Stimulated activated naive CD4-positive, alpha-beta T cell (primary cell): ENCODE measurements around the gene RNASE2.
"Not testable (repeated sequence)": the region's sequence is repeated elsewhere in the genome, so short reads cannot be mapped to it uniquely, and the experiment has no call there.

Experiments
- DNase-seq, 6 experiments: peaks; one replicate each; lab custom pipeline; 2025; lab: John Stamatoyannopoulos, UW

The RNASE2 gene

DNA sequence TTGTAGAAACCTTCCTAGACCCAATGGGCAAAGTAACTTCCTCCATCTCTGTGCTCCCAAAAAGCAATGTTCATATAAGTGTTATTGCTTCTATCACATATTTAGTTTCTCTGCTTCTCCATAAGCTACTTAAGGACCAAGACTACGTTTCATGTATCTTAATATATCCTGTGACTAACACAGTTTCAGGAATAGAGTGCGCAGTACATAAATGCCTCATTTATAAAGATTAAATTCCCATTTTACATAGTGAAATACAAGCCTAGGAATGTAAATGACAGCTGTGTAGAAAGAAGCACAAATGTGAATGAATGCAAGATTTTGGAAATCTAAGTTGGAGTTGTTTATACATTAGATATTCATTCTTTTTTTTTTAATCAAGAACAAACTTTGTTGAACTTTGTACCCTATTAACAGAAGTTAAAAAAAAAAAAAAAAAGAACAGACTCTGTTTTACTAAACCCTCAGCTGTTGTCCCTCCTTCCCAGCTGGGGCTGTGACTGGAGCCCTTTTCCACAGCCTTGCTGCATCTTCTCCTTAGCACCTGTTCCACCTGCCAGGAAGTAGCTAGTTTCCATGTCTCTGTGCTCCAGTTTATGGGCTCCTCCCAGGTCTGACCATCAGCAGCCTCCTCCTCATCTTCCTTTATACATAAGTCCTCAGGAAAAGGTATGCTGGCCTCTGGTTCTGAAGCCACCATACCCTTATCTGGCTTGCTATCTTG is 27.5 kb downstream of the RNASE2 start:
- no peak for DNase-seq

DNA sequence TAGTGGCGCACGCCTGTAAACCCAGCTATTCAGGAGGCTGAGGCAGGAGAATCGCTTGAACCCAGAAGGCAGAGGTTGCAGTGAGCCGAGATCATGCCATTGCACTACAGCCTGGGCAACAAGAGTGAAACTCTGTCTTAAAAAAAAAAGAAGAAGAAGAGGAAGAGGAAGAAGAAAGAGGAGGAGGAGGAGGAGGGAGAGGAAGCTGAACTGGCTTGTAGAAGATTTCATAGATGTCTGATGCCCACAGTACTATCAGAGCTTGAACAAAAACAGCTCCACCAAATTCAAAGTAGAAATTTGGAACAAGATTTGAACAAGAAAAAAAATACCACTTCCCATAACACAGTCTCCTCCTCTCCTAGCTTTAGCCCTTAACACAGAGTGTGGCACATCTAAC is 30.4 kb downstream of the RNASE2 start:
- not testable (repeated sequence) for DNase-seq

DNA sequence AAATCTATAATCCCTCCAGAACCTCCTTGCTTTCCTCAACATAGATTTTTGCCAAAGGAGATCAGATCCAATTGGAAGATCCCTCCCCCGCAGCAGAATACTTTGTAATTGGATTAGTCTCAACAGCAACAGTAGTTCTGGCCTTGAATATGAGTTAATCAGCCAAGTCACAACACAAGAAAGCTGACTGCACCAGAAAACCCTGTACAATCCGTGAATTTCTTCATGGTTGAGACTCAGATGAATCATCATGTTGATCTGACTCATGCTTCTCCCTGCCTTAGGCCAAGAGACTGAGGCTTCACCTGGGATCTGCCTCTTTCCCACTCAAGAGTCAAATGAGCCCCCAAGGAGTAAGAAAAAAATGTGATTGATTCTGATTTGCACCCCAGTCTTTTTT is 31.5 kb downstream of the RNASE2 start:
- no peak for DNase-seq

DNA sequence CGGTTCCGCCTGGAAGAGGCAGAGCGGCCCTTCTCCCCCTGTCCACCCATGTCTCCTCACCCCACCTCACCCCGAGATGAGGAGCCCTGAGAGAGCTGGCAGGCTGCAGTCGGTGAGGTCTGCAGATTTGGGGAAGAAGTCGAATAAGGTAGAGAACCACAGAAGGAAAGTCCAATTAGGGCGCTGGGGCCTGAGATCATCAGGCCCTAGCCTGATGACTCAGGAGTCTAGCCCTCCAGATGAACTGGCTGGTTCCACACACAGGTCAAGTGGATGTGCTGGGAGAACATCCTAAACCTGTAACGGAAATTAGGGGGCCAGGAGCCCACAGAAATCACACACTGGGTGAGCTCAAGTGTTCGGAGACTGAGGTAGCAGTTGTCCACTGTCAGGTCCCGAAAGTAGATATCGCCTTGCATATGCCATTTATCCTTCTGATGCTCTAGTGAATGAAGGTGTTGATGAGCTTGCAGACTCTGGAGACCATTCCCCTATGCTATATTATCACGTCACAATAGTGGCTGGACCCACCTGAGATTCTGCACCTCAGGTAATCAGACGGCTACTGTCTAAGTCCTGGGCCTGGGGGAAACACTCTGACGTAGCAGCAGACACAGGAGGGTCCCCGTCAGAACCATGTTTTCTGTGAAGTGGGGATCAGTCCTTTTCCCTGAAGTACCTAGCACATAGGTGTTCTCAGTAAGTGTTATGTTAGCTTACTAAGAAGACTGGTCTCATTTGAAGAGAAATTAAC is 33.6 kb downstream of the RNASE2 start:
- no peak for DNase-seq

DNA sequence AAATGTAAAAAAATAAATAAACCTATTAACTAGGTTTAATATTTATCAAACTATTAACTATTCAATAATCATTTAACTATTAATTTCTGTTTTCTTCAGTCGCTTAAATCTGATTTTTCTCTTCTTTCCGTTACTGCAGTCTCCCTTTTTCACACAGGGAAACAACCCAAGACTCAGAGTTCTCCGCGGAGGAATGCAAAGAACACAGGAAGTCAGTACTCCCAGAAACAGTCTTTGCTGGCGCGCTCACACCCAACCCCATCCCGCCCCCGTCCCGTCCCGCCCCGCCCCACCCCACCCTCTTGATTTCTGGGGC is 34.1 kb downstream of the RNASE2 start:
- no peak for DNase-seq

DNA sequence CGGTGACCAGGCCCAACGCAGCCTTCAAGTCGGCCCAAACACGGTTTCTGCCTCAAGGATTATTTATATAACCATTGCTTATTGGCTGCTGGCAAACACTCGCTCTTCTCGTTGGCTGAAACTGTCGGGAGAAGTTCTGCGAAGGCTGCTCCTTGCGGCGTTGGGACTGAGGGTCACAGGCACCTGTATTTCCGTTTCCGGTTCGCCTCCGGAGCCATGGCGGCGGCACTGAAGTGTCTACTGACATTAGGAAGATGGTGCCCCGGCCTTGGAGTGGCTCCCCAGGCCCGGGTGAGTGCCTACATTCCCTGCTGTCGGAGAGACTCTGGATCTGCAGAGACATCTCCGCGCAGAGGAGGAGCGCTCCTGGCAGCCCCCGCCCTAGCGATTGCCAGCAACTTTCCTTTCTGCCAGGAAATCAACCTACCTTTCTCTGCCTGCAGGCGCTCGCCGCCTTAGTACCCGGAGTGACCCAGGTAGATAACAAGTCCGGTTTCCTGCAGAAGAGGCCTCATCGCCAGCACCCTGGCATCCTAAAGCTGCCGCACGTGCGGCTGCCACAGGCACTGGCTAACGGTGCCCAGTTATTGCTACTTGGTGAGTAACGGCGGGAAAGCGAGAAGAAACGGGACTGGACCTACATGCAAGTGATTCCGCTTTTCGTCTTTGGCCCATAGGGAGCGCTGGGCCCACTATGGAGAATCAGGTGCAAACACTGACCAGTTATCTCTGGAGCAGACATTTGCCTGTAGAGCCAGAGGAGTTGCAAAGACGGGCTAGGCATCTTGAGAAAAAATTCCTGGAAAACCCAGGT is 34.7 kb downstream of the RNASE2 start, which contains the start of gene METTL17:
METTL17 (plus strand) TSS at position 194 of the 814 bp plus-strand sequence; CDS start at position 217, 23 bp downstream.
- DNase-seq: peak; percentile 74 to 85 (median 83)

DNA sequence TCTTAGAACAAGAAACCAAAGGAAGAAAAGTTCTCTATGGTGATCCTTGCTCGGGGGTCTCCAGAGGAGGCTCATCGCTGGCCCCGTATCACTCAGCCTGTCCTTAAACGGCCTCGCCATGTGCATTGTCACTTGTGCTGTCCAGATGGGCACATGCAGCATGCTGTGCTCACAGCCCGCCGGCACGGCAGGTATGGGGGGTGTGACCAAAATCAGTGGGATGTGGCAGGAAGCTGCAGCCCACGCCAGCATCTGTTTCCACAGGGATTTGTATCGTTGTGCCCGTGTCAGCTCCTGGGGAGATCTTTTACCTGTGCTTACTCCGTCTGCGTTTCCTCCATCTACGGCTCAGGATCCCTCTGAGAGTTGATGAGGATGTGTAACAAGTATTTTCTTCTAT is 41.2 kb downstream of the RNASE2 start:
- DNase-seq: no peak

DNA sequence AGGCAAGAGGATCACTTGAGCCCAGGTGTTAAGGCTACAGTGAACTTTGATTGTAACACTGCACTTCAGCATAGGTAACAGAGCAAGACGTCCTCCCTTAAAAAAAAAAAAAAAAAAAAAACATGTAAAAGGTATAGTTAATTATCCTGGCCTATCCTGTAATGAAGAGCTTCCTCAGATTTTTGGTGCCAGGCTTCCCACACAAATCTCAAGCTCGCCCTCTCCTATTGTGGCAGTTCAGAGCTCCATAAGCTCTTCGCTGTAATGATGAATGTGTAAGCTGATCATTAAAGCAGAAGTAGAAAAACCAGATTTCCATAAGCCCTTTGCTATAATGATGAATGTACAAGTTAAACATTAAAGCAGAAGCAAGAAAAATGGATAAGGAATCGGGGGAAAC is 41.8 kb downstream of the RNASE2 start:
- no peak for DNase-seq

DNA sequence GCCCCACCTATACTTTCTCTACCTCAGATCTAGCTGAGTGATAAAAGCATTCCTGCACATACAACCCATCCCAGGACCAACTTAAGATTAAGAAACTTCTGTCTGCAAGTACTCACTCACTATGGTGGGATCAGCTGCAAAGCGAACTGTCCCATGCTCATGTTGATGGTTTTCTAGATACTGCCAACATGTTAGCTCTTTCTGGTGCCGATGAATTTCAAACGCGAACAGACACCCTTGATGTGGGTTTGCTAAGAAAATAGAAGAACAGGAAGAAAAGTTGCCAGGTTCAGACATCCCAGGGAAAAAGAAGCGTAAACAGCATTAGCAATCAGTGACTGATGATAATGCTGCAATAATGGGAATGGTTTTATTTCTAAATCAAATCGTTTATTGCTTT is 42.3 kb downstream of the RNASE2 start:
- no peak for DNase-seq

DNA sequence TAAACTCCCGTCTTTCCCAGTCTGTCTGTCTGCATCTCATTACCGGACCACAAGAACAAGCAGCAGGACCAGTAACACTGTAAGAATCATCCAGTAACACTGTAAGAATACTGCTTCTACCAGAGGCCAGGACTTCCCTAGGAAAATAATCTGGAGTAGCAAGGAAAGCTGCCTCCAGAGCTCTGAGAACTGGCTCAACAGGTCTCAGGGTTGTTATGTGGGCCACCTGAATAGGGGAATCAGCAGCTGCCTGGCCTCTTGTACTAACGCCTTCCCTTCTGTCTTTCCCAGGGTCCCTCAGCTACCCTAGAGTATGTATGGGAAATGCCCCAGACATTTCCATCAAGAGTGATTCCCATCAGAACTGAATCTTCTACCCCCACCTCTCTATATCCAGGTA is 42.9 kb downstream of the RNASE2 start:
- no peak for DNase-seq

DNA sequence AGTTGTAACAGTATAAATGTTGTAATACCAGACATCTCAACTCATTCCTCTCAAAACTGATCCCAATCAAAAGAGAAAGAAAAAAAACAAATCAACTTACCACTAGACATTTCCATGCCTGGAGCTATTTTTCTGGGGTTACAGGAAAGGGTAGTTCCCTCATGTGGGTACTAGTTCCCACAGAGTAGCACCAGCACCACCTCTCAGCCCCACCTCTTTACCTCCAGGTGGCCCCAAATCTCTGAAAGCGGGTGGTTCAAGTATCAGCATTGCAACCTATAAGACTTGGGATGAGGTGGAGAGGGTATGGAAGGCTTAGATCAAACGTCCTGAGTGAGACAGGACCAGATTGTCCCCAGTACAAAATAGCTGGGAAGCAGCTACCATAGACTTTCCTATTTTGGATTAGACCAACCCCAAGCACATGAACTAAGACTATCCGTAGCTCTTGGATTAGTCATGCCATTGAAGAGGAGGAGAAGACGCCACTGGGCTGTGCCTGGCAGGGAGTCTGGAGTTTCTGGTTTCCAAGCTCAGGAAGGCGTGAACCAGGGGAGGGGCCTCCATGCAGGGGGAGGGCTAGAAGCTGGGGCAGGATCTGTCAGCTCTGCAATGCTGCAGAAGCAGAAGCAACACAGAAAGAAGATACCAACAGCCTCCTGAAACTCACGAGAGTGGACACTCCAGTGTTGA is 43.5 kb downstream of the RNASE2 start, which contains the start of gene SLC39A2:
SLC39A2 (plus strand) TSS at position 620 of the 693 bp plus-strand sequence. CDS start 154 bp downstream, outside the sequence.
- no peak for DNase-seq

DNA sequence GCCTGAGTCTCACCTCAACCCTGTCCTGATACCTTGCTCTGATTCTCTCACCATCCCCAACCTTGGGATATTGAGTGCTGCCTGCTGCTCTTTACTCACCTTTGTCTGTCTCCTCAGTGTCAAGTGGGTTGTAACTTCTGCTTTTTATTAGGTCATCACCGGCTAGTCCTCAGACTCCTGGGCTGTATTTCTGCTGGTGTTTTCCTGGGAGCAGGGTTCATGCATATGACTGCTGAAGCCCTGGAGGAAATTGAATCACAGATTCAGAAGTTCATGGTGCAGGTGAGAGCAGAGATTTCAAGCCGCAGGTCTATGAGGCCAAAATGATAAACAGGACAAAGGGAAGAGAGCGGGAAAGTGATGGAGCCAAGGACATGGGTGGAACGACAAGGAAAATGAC is 44.3 kb downstream of the RNASE2 start:
- no peak for DNase-seq

DNA sequence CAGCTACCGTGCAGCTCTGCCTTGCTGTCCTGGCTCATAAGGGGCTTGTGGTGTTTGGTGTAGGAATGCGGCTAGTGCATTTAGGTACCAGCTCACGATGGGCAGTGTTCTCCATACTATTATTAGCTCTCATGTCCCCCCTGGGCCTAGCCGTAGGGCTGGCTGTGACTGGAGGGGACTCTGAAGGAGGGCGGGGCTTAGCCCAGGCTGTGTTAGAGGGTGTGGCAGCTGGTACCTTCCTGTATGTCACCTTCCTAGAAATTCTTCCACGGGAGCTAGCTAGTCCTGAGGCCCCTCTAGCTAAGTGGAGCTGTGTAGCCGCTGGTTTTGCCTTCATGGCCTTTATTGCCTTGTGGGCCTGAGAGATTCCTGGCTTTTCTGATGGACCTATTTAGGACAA is 45.9 kb downstream of the RNASE2 start:
- no peak for DNase-seq

DNA sequence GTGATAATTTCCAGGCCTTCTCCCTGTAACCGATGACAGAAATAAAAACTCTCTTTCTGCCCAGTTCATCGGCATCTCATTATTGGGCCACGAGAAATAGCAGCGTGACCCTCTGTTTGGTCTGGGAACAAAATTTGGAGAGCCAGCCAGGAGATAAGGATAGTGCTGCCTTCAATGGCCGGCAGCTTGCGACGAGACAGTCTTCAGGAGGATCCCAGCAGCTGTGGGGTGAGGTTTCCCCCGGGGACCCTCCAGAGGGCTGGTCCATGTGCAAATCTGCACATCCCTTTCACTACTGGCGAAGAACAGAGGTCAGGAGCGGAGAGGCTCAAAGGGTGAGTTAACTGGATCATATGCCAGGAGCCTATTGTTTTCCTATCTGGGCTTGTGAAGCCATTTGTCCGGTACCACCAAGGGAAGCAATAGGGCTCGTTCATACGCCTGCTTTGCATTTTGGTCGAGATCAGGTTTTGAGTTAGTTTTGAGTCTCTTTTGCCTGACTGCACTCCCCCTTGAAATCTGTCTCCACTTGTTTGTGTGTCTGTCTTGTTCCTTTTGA is 48.6 kb downstream of the RNASE2 start:
- no peak for DNase-seq
